HepG2 (cell line): ENCODE data around the gene ECSIT. TPM values are rescaled to one million over a fixed set of nuclear protein-coding genes. Genes with fewer than 3 reads are reported as not detected.
"Not testable (repeated sequence)": the region's sequence is repeated elsewhere in the genome, so short reads cannot be mapped to it uniquely, and the experiment has no call there.

Source experiments
- ATAC-seq: fragments of 200-7000 bp; cut with Tn5 transposase; 3 replicates; pipeline ENCODE4 v1.9.1; 2020; ENCODE audit warnings: mild to moderate bottlenecking, moderate library complexity
- BruUV-seq: library from RNA; stranded (reverse); fragments of 400-500 nt; replicated peaks from 2 replicates; lab custom pipeline; 2021; lab: Mats Ljungman, UMichigan
- CTCF ChIA-PET: fragments of 300-600 bp; formaldehyde crosslinking; extraction: SDS; loops from one replicate; lab custom pipeline; 2021; ENCODE audit warnings: low total read pairs, inconsistent platforms, low intra/inter-chr PET ratio; lab: Yijun Ruan, JAX
- POLR2A ChIA-PET: fragments of 350-600 bp; sonication (Branson Sonifier 250); formaldehyde crosslinking; loops from one replicate; lab custom pipeline; 2020; ENCODE audit warnings: antibody characterized with exemption, inconsistent platforms; lab: Yijun Ruan, JAX
- DNase-seq: peaks from one replicate; pipeline ENCODE4 v3.0.0-alpha.2; 2015; ENCODE audit warnings: low spot score
- FAIRE-seq: peaks from 3 replicates; lab custom pipeline; 2011; peaks lifted over from hg19 to GRCh38; lab: Jason Lieb, UNC
- H2AFZ ChIP-seq: one replicate; pipeline ENCODE4 v1.6.1; 2011; ENCODE audit warnings: low read length, inconsistent platforms
- H3K27ac ChIP-seq: fragments of 300-600 bp; 3 replicates; pipeline ENCODE4 v1.8.0; 2011; ENCODE audit warnings: mixed run types, mild to moderate bottlenecking, mixed read lengths, low read length, inconsistent platforms; ENCODE audit not compliant: insufficient read depth; ENCODE audit errors: extremely low read length
- H3K27me3 ChIP-seq, 2 experiments: fragments of 200-600 bp in 1 of 2; 2 replicates in 1 of 2; 3 replicates in 1 of 2; pipeline versions ENCODE4 v1.6.0 to v1.8.0; 2011; ENCODE audit warnings: low read length in 2 of 2, mild to moderate bottlenecking in 2 of 2, moderate library complexity in 2 of 2, inconsistent platforms in 1 of 2; ENCODE audit not compliant: insufficient read depth in 2 of 2, control insufficient read depth in 1 of 2
- H3K36me3 ChIP-seq, 2 experiments: fragments of 200-600 bp in 1 of 2; replicated peaks in 1 of 2; 2 replicates in 1 of 2; 3 replicates in 1 of 2; pipeline versions ENCODE4 v1.5.1 to v1.8.0; 2011; ENCODE audit warnings: low read length in 2 of 2, inconsistent platforms in 1 of 2; ENCODE audit not compliant: insufficient read depth in 2 of 2, control insufficient read depth in 1 of 2
- H3K4me1 ChIP-seq: 2 replicates; pipeline ENCODE4 v1.5.1; 2012; ENCODE audit warnings: low read length, inconsistent platforms; ENCODE audit not compliant: insufficient read depth
- H3K4me2 ChIP-seq: 2 replicates; pipeline ENCODE4 v1.6.0; 2011; ENCODE audit warnings: low read depth, low read length, inconsistent platforms
- H3K4me3 ChIP-seq, 3 experiments: fragments of 200-600 bp in 1 of 3; sonication (generic), shearing (Covaris generic) in 1 of 3; replicated peaks in 1 of 3; 2 replicates each; pipeline ENCODE4 v1.5.1; 2011 to 2016; ENCODE audit warnings: low read length in 3 of 3, inconsistent platforms in 2 of 3, low read depth in 2 of 3, mild to moderate bottlenecking in 2 of 3, control low read depth in 1 of 3, mixed read lengths in 1 of 3; ENCODE audit not compliant: insufficient read depth in 1 of 3
- H3K79me2 ChIP-seq: one replicate; pipeline ENCODE4 v1.6.1; 2011; ENCODE audit warnings: low read length, inconsistent platforms; ENCODE audit not compliant: insufficient read depth
- H3K9ac ChIP-seq: 2 replicates; pipeline ENCODE4 v1.6.0; 2011; ENCODE audit warnings: mild to moderate bottlenecking, low read depth, low read length, inconsistent platforms; ENCODE audit not compliant: insufficient read depth
- H3K9me3 ChIP-seq: 2 replicates; pipeline ENCODE4 v1.5.1; 2012; ENCODE audit warnings: mild to moderate bottlenecking, low read length
- H4K20me1 ChIP-seq: 2 replicates; pipeline ENCODE4 v1.6.0; 2011; ENCODE audit warnings: inconsistent platforms, mild to moderate bottlenecking, low read length, moderate library complexity; ENCODE audit not compliant: insufficient read depth
- DPF2 ChIP-seq: sonication (generic); formaldehyde crosslinking; IDR thresholded peaks from 2 replicates; pipeline ENCODE4 v1.4.0; 2020; ENCODE audit warnings: mild to moderate bottlenecking, low read depth, missing genetic modification reagents, borderline replicate concordance
- KDM2A ChIP-seq: sonication (generic); formaldehyde crosslinking; IDR thresholded peaks from 2 replicates; pipeline ENCODE4 v1.4.0; 2020; ENCODE audit warnings: low read depth, missing genetic modification reagents, borderline replicate concordance
- RBM39 ChIP-seq: fragments of 200-400 bp; formaldehyde crosslinking; IDR thresholded peaks from one replicate; pipeline ENCODE4 v1.6.1; 2018; ENCODE audit warnings: antibody characterized with exemption, mild to moderate bottlenecking, low read depth, low read length; ENCODE audit not compliant: poor library complexity, severe bottlenecking
- SRF ChIP-seq: IDR thresholded peaks from 2 replicates; pipeline ENCODE4 v1.6.1; 2011; ENCODE audit warnings: mild to moderate bottlenecking, low read depth, low read length, moderate library complexity
- SRY ChIP-seq: sonication (generic); formaldehyde crosslinking; IDR thresholded peaks from 2 replicates; pipeline ENCODE4 v1.8.0; 2022; ENCODE audit warnings: mild to moderate bottlenecking, missing genetic modification reagents
- ZNF335 ChIP-seq: sonication (generic); formaldehyde crosslinking; IDR thresholded peaks from 2 replicates; pipeline ENCODE4 v1.4.0; 2020; ENCODE audit warnings: missing genetic modification reagents
- ZNF432 ChIP-seq: sonication (generic); formaldehyde crosslinking; IDR thresholded peaks from 2 replicates; pipeline ENCODE4 v1.5.0; 2020; ENCODE audit warnings: missing genetic modification reagents, mild to moderate bottlenecking, borderline replicate concordance
- ZNF879 ChIP-seq: sonication (generic); formaldehyde crosslinking; IDR thresholded peaks from 2 replicates; pipeline ENCODE4 v1.8.1; 2023; ENCODE audit warnings: missing genetic modification reagents
- WGBS: methylation state at CpG from one replicate; pipeline ENCODE4 v1.1.6; 2017; ENCODE audit warnings: low lambda C conversion rate; 5-methylcytosine and 5-hydroxymethylcytosine counted together
- in situ Hi-C: cut with HindIII; loops from 2 replicates; pipeline ENCODE4 v1.10.0; 2017; ENCODE audit warnings: low pct_unique_long_range_greater_than_20kb; ENCODE audit not compliant: extremely low pct_ligation_motif_present
- intact Hi-C: fragments of 100-400 bp; cut with micrococcal nuclease; formaldehyde crosslinking; loops from one replicate; pipeline ENCODE4 v1.10.0; 2022; ENCODE audit not compliant: unreplicated experiment
- polyA plus RNA-seq, 8 experiments: library from polyadenylated mRNA; depleted of rRNA in 3 of 8; stranded (reverse) in 7 of 8; unstranded in 1 of 8; fragments of >200 nt; fragmentation: Illumina TruSeq in 4 of 8; extraction: Trizol in 4 of 8; gene quantifications; 2 replicates each; pipeline versions ENCODE4 v1.2.1 to v1.2.3, GENCODE V29; 2011 to 2016; ENCODE audit warnings: low read depth in 4 of 8, missing spikeins in 1 of 8, mixed read lengths in 1 of 8; ENCODE audit not compliant: insufficient read depth in 1 of 8
- total RNA-seq, 5 experiments: library from RNA; depleted of rRNA; stranded (reverse); fragments of >200 nt; fragmentation: Illumina TruSeq; extraction: Trizol; gene quantifications; 2 replicates each; pipeline ENCODE4 v1.2.3, GENCODE V29; 2016; ENCODE audit warnings: low read depth in 1 of 5
- TF ChIP-seq, protein P1 (sequence below): sonication (generic); formaldehyde crosslinking; IDR thresholded peaks from 2 replicates; pipeline ENCODE4 v1.4.0; 2020; ENCODE audit warnings: missing genetic modification reagents
- TF ChIP-seq, protein P2 (sequence below): sonication (generic); formaldehyde crosslinking; IDR thresholded peaks from 2 replicates; pipeline ENCODE4 v1.8.0; 2023; ENCODE audit warnings: mild to moderate bottlenecking, missing genetic modification reagents

ECSIT gene
- total and polyA plus RNA-seq, 2 of the 13 experiments (the other 11 are each of a cell fraction or from before 2014, with no cell fraction given): 36.4 to 62.3 TPM

DNA sequence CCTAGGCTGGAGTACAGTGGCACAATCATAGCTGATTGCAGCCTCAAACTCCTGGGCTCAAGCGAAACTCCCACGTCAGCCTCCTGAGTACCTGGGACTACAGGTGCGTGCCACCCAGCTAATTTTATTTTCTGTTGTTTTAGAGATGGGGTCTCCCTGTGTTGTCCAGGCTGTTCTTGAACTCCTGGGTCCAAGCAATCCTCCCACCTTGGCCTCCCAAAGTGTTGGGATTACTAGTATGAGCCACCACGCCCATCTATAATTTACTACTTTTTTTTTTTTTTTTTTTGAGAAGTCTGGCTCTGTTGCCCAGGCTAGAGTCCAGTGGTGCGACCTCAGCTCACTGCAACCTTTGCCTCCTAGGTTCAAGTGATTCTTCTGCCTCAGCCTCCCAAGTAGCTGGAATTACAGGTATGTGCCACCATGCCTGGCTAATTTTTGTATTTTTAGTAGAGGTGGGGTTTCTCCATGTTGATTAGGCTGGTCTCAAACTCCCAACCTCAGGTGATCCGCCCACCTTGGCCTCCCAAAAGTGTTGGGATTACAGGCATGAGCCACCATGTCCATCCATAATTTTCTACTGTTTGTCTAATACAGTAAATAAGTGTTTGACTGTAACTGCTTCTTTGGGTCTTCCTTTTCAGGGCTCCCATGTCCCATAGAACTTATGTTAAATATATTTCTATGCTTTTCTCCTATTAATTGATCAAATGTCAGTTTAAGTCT lies 35.3 kb upstream of the ECSIT start:
- POLR2A ChIA-PET, H4K20me1 ChIP-seq, intact Hi-C loops, BruUV-seq, H3K4me2 ChIP-seq, H3K4me3 ChIP-seq, H3K27ac ChIP-seq, H3K9ac ChIP-seq, H2AFZ ChIP-seq, H3K9me3 ChIP-seq, in situ Hi-C loops, H3K36me3 ChIP-seq, H3K27me3 ChIP-seq, H3K79me2 ChIP-seq, FAIRE-seq, ATAC-seq, DNase-seq, CTCF ChIA-PET: not testable (repeated sequence)
- H3K4me1 ChIP-seq: peaks cover 13% of the 10 kb centered on the region
- 97% methylated on average over 6 of the region's 6 CpGs for WGBS

GRCh38 chr19:11563532-11563931 lies 34.6 kb upstream of the ECSIT start:
- no peak overlapping the region for H3K27ac ChIP-seq
- ChIA-PET POLR2A (no interaction called here), CTCF (no interaction called here)
- H3K27me3 ChIP-seq: no peaks in the 10 kb centered on the region
- H2AFZ ChIP-seq: no peak overlapping the region
- H3K9ac ChIP-seq: no peak overlapping the region
- no peak for FAIRE-seq
- peaks cover 13% of the 10 kb centered on the region for H3K4me1 ChIP-seq
- intact Hi-C loops (no loop called here), in situ Hi-C loops (no loop called here)
- no peaks in the 10 kb centered on the region for H4K20me1 ChIP-seq
- DNase-seq: no peak
- H3K36me3 ChIP-seq: no peaks in the 10 kb centered on the region
- H3K4me2 ChIP-seq: no peak overlapping the region
- no peak for ATAC-seq
- BruUV-seq: no TSS peak
- H3K9me3 ChIP-seq: no peaks in the 10 kb centered on the region
- H3K79me2 ChIP-seq: peaks cover 7% of the 10 kb centered on the region
- H3K4me3 ChIP-seq: no peak overlapping the region
- 98% methylated on average over 8 of the region's 8 CpGs for WGBS
- no peak for TF ChIP-seq ZNF335 (CRISPR knock-in tag)
- TF ChIP-seq ZNF432 (CRISPR knock-in tag): no peak
- TF ChIP-seq SRY (CRISPR knock-in tag): no peak
- TF ChIP-seq, protein P1, sequence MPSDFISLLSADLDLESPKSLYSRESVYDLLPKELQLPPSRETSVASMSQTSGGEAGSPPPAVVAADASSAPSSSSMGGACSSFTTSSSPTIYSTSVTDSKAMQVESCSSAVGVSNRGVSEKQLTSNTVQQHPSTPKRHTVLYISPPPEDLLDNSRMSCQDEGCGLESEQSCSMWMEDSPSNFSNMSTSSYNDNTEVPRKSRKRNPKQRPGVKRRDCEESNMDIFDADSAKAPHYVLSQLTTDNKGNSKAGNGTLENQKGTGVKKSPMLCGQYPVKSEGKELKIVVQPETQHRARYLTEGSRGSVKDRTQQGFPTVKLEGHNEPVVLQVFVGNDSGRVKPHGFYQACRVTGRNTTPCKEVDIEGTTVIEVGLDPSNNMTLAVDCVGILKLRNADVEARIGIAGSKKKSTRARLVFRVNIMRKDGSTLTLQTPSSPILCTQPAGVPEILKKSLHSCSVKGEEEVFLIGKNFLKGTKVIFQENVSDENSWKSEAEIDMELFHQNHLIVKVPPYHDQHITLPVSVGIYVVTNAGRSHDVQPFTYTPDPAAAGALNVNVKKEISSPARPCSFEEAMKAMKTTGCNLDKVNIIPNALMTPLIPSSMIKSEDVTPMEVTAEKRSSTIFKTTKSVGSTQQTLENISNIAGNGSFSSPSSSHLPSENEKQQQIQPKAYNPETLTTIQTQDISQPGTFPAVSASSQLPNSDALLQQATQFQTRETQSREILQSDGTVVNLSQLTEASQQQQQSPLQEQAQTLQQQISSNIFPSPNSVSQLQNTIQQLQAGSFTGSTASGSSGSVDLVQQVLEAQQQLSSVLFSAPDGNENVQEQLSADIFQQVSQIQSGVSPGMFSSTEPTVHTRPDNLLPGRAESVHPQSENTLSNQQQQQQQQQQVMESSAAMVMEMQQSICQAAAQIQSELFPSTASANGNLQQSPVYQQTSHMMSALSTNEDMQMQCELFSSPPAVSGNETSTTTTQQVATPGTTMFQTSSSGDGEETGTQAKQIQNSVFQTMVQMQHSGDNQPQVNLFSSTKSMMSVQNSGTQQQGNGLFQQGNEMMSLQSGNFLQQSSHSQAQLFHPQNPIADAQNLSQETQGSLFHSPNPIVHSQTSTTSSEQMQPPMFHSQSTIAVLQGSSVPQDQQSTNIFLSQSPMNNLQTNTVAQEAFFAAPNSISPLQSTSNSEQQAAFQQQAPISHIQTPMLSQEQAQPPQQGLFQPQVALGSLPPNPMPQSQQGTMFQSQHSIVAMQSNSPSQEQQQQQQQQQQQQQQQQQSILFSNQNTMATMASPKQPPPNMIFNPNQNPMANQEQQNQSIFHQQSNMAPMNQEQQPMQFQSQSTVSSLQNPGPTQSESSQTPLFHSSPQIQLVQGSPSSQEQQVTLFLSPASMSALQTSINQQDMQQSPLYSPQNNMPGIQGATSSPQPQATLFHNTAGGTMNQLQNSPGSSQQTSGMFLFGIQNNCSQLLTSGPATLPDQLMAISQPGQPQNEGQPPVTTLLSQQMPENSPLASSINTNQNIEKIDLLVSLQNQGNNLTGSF (CRISPR knock-in tag): no peak
- TF ChIP-seq, protein P2, sequence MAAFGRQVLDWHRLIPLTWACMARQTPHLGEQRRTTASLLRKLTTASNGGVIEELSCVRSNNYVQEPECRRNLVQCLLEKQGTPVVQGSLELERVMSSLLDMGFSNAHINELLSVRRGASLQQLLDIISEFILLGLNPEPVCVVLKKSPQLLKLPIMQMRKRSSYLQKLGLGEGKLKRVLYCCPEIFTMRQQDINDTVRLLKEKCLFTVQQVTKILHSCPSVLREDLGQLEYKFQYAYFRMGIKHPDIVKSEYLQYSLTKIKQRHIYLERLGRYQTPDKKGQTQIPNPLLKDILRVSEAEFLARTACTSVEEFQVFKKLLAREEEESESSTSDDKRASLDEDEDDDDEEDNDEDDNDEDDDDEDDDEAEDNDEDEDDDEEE (CRISPR knock-in tag): no peak
- no peak for TF ChIP-seq SRF
- TF ChIP-seq ZNF879: no peak
- no peak for TF ChIP-seq KDM2A
- no peak for TF ChIP-seq DPF2
- no peak for TF ChIP-seq RBM39
